DND-41 (cell line): ENCODE results near the gene FAM241B.

Source experiments
- CTCF ChIP-seq: IDR thresholded peaks from 2 replicates; pipeline ENCODE4 v1.5.1; 2012; ENCODE audit warnings: borderline replicate concordance, low read length, moderate library complexity, mild to moderate bottlenecking; ENCODE audit not compliant: poor library complexity, severe bottlenecking; ENCODE audit errors: extremely low read depth
- EZH2 ChIP-seq: IDR thresholded peaks from 3 replicates; pipeline ENCODE4 v1.6.1; 2012; ENCODE audit warnings: borderline replicate concordance, low read depth, mild to moderate bottlenecking, moderate library complexity, low read length, inconsistent platforms; ENCODE audit not compliant: severe bottlenecking

GRCh38 chr10:69657866-69658265, 27.8 kb downstream of the FAM241B start:
- no peak for TF ChIP-seq CTCF
- TF ChIP-seq EZH2: no peak
